ENCODE data around the gene GSTO1.
"Not testable (repeated sequence)": the region's sequence is repeated elsewhere in the genome, so short reads cannot be mapped to it uniquely, and the experiment has no call there.

The GSTO1 gene

GRCh38 chr10:104242545-104242944 lies 12.1 kb upstream of the GSTO1 start:
- TF ChIP-seq GATA1 (IDR thresholded peaks at IDR 0.05; ENCODE audit: low read depth, low read length), result no peak
- no peak for TF ChIP-seq POLR2A (IDR thresholded peaks at IDR 0.05; ENCODE audit: low read length)
- DNase-seq, result no peak

- not testable (repeated sequence) for DNase-seq
Measured at GRCh38 chr10:104243009-104243408, 11.7 kb upstream of the GSTO1 start.

GRCh38 chr10:104243512-104243911 lies 11.2 kb upstream of the GSTO1 start:
- DNase-seq, result no peak
- TF ChIP-seq POLR2A (IDR thresholded peaks at IDR 0.05; ENCODE audit: low read length), result no peak
- no peak for TF ChIP-seq GATA1 (IDR thresholded peaks at IDR 0.05; ENCODE audit: low read depth, low read length)

GRCh38 chr10:104245066-104245632 lies 9.5 kb upstream of the GSTO1 start:
- DNase-seq, result no peak
- no peak for TF ChIP-seq POLR2A (IDR thresholded peaks at IDR 0.05; ENCODE audit: low read length)
- TF ChIP-seq GATA1 (IDR thresholded peaks at IDR 0.05; ENCODE audit: low read depth, low read length), result no peak

- peak; percentile 72 for TF ChIP-seq POLR2A (IDR thresholded peaks at IDR 0.05; ENCODE audit: low read length)
- no peak for TF ChIP-seq GATA1 (IDR thresholded peaks at IDR 0.05; ENCODE audit: low read depth, low read length)
- DNase-seq, result peak; percentile 89 to 93
Measured at GRCh38 chr10:104246976-104247375, 7.7 kb upstream of the GSTO1 start.

- TF ChIP-seq POLR2A (IDR thresholded peaks at IDR 0.05; ENCODE audit: low read length) (no peak), GATA1 (IDR thresholded peaks at IDR 0.05; ENCODE audit: low read depth, low read length) (no peak)
Measured at GRCh38 chr10:104247513-104248146, 7.1 kb upstream of the GSTO1 start.

GRCh38 chr10:104248931-104249330 lies 5.8 kb upstream of the GSTO1 start:
- DNase-seq, result not testable (repeated sequence)

More at GRCh38 chr10:104247513-104248146, 7.1 kb upstream of the GSTO1 start:
- DNase-seq, result peak; percentile 48 to 53

GRCh38 chr10:104250371-104250770 lies 4.3 kb upstream of the GSTO1 start:
- TF ChIP-seq POLR2A (IDR thresholded peaks at IDR 0.05; ENCODE audit: low read length), result no peak
- no peak for TF ChIP-seq GATA1 (IDR thresholded peaks at IDR 0.05; ENCODE audit: low read depth, low read length)
- DNase-seq, result no peak

GRCh38 chr10:104251443-104251842 lies 3.2 kb upstream of the GSTO1 start:
- DNase-seq, result no peak
- TF ChIP-seq GATA1 (IDR thresholded peaks at IDR 0.05; ENCODE audit: low read depth, low read length), result no peak
- no peak for TF ChIP-seq POLR2A (IDR thresholded peaks at IDR 0.05; ENCODE audit: low read length)

- peak; percentile 39 to 51 for DNase-seq
- TF ChIP-seq GATA1 (IDR thresholded peaks at IDR 0.05; ENCODE audit: low read depth, low read length) (no peak), POLR2A (IDR thresholded peaks at IDR 0.05; ENCODE audit: low read length) (no peak)
Measured at GRCh38 chr10:104252368-104252767, 2.3 kb upstream of the GSTO1 start.

- peak; percentile 82 to 89 for DNase-seq
- TF ChIP-seq GATA1 (IDR thresholded peaks at IDR 0.05; ENCODE audit: low read depth, low read length) (no peak), POLR2A (IDR thresholded peaks at IDR 0.05; ENCODE audit: low read length) (peak; percentile 60)
Measured at GRCh38 chr10:104253106-104253505, 1.6 kb upstream of the GSTO1 start.

- DNase-seq, result peak in 1 of 2 experiments; percentile 49
- no peak for TF ChIP-seq POLR2A (IDR thresholded peaks at IDR 0.05; ENCODE audit: low read length)
- TF ChIP-seq GATA1 (IDR thresholded peaks at IDR 0.05; ENCODE audit: low read depth, low read length), result no peak
Measured at GRCh38 chr10:104253606-104254410, 884 bp upstream of the GSTO1 start.

- peak; percentile 56 to 74 for DNase-seq
- TF ChIP-seq POLR2A (IDR thresholded peaks at IDR 0.05; ENCODE audit: low read length) (peak; percentile 60), GATA1 (IDR thresholded peaks at IDR 0.05; ENCODE audit: low read depth, low read length) (no peak)
Measured at GRCh38 chr10:104255311-104255981, 754 bp downstream of the GSTO1 start.

GRCh38 chr10:104256335-104256961 lies 1.8 kb downstream of the GSTO1 start:
- TF ChIP-seq POLR2A (IDR thresholded peaks at IDR 0.05; ENCODE audit: low read length) (no peak), GATA1 (IDR thresholded peaks at IDR 0.05; ENCODE audit: low read depth, low read length) (no peak)
- DNase-seq, result peak; percentile 56 to 71
